Right cardiac atrium (tissue), 5 donors: ENCODE results near the gene KCNAB2. TPM values are rescaled to one million over a fixed set of nuclear protein-coding genes. Genes with fewer than 3 reads are reported as not detected.
A peak's percentile ranks its signal among the peaks of the same experiment; 100 is the strongest.

Experiments
- ATAC-seq, 2 donors: fragments of 200-7000 bp; cut with Tn5 transposase; one replicate each; pipeline versions ENCODE4 v1.8.0 to v1.9.1; 2020; ENCODE audit warnings: moderate library complexity in 2 of 2, mild to moderate bottlenecking in 1 of 2
- DNase-seq, 3 donors: peaks; one replicate each; pipeline ENCODE4 v3.0.0-alpha.2; 2020
- H3K27ac ChIP-seq: one replicate; pipeline ENCODE4 v1.5.1; 2013; ENCODE audit warnings: mild to moderate bottlenecking, low read length, control low read depth, moderate library complexity
- H3K27me3 ChIP-seq: one replicate; pipeline ENCODE4 v1.6.1; 2013; ENCODE audit not compliant: control insufficient read depth, insufficient read depth
- H3K4me1 ChIP-seq: one replicate; pipeline ENCODE4 v1.6.1; 2013; ENCODE audit warnings: low read length; ENCODE audit not compliant: control insufficient read depth, insufficient read depth
- H3K4me3 ChIP-seq: one replicate; pipeline ENCODE4 v1.5.1; 2013; ENCODE audit warnings: low read length, control low read depth
- H3K9me3 ChIP-seq: one replicate; pipeline ENCODE4 v1.6.1; 2013; ENCODE audit warnings: low read length; ENCODE audit not compliant: control insufficient read depth
- WGBS: extraction: QIAGEN DNeasy Blood & Tissue Kit; methylation state at CpG from one replicate; pipeline ENCODE4 v1.1.7; 2013; 5-methylcytosine and 5-hydroxymethylcytosine counted together
- intact Hi-C, 4 donors: fragments of 100-400 bp; cut with DNase I; formaldehyde crosslinking; loops; one replicate each; pipeline versions ENCODE4 v1.11.0 to v1.14.0; 2022 to 2023
- polyA plus RNA-seq: library from polyadenylated mRNA; stranded (reverse); fragments of 200-250 nt; gene quantifications from one replicate; pipeline ENCODE4 v1.2.3, GENCODE V29; 2013
- total RNA-seq, 4 donors: library from RNA; stranded (reverse); fragmentation: NEBNext Ultra II Directional; extraction: Animal tissue kit (Norgen Biotek cat#: 25700); gene quantifications; one replicate each; pipeline ENCODE4 v1.2.1, GENCODE V29; 2021
- donor health status: healthy with polysubstance abuse.
- donor health status: DM: no; HTN: yes; CAD: no.
- donor health status: DM: no; HTN: no; CAD: no.
- donor health status: DM: no; HTN: yes; CAD: no; lungs with severe emphysema.
- donor health status: DM: yes; HTN: yes; CAD: no.

KCNAB2 gene
- total and polyA plus RNA-seq, 5 donors = 12.6 to 25.6 (median 15.8) TPM

DNA sequence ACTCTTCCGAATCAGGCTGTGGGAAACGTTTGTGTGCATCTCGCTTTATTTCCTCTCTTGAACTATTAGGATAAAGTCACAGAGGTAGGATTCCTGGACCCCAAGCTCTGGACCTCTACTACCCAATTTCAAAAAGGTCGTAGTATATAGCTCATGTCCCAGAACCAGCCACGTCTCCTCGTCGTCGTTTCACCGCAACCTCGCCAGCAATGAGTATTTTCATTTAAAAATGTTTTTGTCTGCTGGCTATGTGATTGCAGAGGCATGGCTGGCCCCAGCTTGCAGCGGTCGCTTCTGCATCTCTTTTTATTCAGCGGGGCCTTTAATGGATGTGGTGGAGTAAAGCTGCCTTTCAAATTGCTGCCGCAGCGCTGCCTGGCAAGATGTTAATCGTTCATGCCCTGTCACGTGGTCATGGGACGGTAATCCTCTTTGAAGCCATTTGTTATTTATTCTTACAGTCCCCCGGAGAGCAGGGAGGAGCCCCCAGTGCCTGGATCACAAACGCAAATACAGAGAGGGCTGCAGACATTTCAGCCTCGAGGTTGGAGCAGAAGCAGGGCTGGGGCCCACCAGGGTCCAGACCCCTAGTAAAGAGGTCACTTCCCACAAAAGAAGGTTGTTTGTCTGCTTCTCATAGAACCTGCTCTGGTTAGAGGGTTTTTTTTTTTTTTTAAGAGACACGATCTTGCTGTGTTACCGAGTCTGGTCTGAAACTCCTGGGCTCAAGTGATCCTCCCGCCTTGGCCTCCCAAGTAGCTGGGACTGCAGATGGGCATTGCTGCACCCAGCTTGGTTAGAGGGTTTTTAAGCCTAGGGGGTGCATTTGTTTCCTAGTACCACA, 41.9 kb upstream of the KCNAB2 start:
- Histone ChIP-seq H3K9me3 (no peaks in the 10 kb centered on the region), H3K4me1 (no peaks in the 10 kb centered on the region), H3K4me3 (no peak overlapping the region), H3K27ac (no peak overlapping the region), H3K27me3 (no peaks in the 10 kb centered on the region)
- 77% methylated on average over 24 of the region's 24 CpGs for WGBS
- DNase-seq (peak in 1 of 3 donors; percentile 27), ATAC-seq (no peak)
- intact Hi-C loops = no loop called here

DNA sequence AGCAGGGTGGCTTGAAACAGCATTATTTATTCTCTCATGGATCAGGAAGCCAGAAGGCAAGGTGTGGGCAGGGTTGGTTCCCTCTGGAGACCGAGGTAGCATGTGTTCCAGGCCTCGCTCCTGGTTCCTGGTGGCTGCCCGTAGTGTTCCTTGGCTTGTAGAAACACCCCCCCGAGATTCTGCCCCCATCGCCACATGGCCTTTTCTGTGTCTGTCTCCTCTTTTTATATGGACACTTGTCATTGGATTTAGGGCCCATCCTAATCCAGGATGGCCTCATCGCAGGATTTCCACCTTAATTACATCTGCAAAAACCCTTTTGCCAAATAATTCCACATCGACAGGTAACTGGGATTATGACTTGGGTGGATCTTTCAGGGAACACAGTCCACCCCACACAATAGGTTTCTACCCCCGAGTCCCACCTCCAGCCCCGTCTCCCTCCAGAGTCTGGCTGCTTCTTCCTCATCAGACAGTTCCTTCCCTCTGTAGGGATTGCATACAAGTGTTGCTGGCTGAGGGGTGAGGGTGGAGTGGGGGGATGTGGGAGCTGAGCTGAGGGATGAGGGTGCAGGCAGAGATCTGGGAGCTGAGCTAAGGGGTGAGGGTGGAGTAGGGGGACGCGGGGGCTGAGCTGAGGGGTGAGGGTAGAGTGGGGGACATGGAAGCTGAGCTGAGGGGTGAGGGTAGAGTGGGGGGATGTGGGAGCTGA, 41.1 kb upstream of the KCNAB2 start:
- WGBS = 95% methylated on average over 11 of the region's 11 CpGs
- H3K9me3 ChIP-seq = no peaks in the 10 kb centered on the region
- H3K27ac ChIP-seq = no peak overlapping the region
- no peaks in the 10 kb centered on the region for H3K27me3 ChIP-seq
- ATAC-seq (no peak), DNase-seq (peak in 1 of 3 donors; percentile 48)
- no peak overlapping the region for H3K4me3 ChIP-seq
- no peaks in the 10 kb centered on the region for H3K4me1 ChIP-seq
- intact Hi-C loops = no loop called here

DNA sequence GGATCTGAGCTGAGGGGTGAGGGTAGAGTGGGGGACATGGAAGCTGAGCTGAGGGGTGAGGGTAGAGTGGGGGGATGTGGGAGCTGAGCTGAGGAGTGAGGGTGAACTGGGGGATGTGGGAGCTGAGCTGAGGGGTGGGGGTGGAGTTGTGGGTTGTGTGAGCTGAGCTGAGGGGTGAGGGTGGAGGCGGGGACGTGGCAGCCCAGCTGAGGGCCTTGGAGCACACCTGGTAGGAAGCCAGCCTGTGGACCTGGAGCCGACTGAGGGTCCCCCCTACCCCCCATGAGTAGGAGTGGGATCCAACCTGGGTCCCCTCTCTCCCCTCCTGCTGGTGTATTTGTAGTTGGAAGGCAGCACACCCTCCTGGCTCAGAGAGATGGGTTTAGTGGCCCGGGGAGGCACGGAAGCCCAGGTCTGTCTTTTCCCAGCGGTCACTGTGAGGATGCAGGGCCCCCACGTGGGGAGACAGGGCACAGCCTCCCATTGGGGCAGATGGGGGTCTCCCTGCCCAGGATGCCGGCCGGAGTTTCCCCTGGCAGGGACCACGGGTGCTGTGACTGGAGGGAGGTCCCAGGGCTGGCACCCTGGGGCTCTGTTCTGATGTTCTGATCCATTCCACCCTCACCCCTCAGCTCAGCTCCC, 40.3 kb upstream of the KCNAB2 start:
- no peaks in the 10 kb centered on the region for H3K27me3 ChIP-seq
- DNase-seq (peak in 2 of 3 donors; percentile 31 to 53), ATAC-seq (no peak)
- intact Hi-C loops = no loop called here
- no peak overlapping the region for H3K4me3 ChIP-seq
- no peaks in the 10 kb centered on the region for H3K4me1 ChIP-seq
- H3K27ac ChIP-seq = no peak overlapping the region
- H3K9me3 ChIP-seq = no peaks in the 10 kb centered on the region
- 80% methylated on average over 10 of the region's 10 CpGs for WGBS

DNA sequence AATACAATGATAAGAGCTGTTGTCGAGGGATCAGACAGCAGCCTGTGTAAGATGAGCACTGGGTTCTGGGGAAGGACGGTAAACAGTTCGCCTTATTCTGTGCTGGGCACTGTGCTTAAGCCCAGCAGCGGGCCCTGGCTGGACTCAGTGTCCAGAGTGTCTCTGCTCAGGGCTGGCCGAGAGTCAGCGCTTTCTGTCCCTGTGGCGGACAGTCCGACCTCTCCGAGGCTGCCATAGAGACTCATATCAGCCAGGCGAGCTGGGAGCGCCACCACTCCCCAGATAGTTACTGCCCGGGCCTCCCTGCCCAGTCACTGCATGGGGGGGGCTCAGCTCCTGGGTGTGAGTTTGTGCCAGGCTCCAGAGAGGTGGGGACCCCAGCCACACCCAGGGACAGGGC, 38.8 kb upstream of the KCNAB2 start:
- no peaks in the 10 kb centered on the region for H3K9me3 ChIP-seq
- peak overlapping the region; percentile 40 for H3K27ac ChIP-seq
- H3K4me1 ChIP-seq = no peaks in the 10 kb centered on the region
- no peak overlapping the region for H3K4me3 ChIP-seq
- ATAC-seq = peak; percentile 44 to 46
- peak in 2 of 3 donors; percentile 77 to 78 for DNase-seq
- 31% methylated on average over 12 of the region's 12 CpGs for WGBS
- no peaks in the 10 kb centered on the region for H3K27me3 ChIP-seq
- intact Hi-C loops = no loop called here

DNA sequence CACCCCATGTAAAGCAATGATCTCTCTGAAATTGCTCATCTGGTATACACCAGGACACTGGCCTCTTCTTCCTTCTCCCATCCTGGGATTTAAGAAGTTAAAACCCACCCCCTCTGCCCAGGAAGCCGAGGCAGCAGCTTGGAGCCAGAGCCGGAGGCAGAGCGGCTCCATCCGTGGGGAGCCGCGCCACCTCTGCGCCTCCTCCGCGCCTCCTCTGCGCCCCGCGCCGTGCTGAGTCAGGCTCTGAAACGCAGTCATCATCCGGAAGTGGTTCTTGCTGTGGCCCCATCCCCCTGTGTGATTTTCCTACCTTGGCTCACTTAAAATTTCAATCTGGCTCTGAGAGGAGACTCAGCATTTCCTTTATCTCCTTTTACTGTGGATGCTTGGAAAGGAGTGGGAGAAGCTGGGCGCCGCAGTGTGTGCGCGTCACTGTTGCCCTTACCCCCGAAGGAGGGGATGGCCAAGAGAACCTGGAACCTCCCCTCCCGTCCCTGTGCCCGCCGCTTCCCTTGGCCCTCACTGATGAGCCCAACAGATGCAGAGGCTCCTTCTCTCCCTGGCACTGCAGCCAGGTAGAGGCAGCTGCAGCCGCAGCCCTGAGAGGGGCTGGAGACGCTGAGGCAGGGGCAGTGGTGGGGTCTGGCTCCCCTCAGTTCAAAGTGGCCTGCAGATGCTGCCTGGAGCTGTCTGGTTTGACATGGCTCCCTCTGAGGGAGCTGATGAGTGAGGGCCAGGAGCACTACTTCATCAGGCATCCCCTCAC, 38.2 kb upstream of the KCNAB2 start:
- no peak overlapping the region for H3K4me3 ChIP-seq
- WGBS = 48% methylated on average over 25 of the region's 25 CpGs
- H3K4me1 ChIP-seq = no peaks in the 10 kb centered on the region
- no peaks in the 10 kb centered on the region for H3K9me3 ChIP-seq
- ATAC-seq = peak in 1 of 2 donors; percentile 6
- H3K27ac ChIP-seq = peak overlapping the region; percentile 40
- intact Hi-C loops = no loop called here
- H3K27me3 ChIP-seq = no peaks in the 10 kb centered on the region
- DNase-seq = peak in 2 of 3 donors; percentile 25 to 42

DNA sequence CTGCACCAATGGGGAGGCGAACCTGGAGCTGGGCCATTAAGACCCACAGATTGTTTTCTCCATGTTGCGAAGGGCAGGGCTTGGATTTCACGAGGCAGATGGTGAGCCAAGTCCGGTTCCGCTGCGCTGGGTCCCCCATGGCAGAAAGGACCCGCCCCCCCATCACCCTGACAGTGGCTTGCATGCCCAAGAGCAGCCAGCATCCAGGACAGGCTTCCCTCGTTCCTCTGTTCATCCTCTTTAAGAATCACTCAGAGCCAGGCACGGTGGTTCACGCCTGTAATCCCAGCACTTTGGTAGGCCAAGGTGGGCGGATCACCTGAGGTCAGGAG, 37.6 kb upstream of the KCNAB2 start:
- peak in 2 of 3 donors; percentile 39 to 44 for DNase-seq
- intact Hi-C loops = no loop called here
- 94% methylated on average over 11 of the region's 11 CpGs for WGBS
- Histone ChIP-seq H3K4me3 (no peak overlapping the region), H3K27me3 (no peaks in the 10 kb centered on the region), H3K27ac (no peak overlapping the region), H3K4me1 (no peaks in the 10 kb centered on the region), H3K9me3 (no peaks in the 10 kb centered on the region)
- no peak for ATAC-seq

DNA sequence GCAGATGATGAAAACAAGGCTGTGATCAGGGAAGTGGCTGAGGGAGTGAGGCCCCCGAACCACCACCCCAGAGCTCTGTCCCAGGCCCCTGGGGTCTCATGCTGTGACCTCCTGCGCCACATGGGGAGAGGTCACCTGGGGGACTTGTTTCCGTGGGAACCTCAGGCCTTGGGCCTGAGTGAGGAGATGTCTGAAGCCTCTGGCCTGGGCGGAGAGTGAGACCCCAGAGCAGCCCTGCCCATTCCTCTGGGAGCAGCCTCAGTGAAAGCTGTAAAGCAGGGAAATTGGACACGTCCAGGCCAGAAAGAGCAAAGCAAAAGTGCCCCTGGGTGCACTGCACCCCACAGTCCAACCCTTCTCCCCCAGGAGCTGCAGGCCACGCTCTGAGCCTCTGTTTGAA, 37.0 kb upstream of the KCNAB2 start:
- no peaks in the 10 kb centered on the region for H3K27me3 ChIP-seq
- no peak overlapping the region for H3K27ac ChIP-seq
- H3K4me1 ChIP-seq = no peaks in the 10 kb centered on the region
- no peak overlapping the region for H3K4me3 ChIP-seq
- H3K9me3 ChIP-seq = no peaks in the 10 kb centered on the region
- ATAC-seq (no peak), DNase-seq (peak in 1 of 3 donors; percentile 33)
- intact Hi-C loops = no loop called here
- WGBS = 76% methylated on average over 6 of the region's 6 CpGs

DNA sequence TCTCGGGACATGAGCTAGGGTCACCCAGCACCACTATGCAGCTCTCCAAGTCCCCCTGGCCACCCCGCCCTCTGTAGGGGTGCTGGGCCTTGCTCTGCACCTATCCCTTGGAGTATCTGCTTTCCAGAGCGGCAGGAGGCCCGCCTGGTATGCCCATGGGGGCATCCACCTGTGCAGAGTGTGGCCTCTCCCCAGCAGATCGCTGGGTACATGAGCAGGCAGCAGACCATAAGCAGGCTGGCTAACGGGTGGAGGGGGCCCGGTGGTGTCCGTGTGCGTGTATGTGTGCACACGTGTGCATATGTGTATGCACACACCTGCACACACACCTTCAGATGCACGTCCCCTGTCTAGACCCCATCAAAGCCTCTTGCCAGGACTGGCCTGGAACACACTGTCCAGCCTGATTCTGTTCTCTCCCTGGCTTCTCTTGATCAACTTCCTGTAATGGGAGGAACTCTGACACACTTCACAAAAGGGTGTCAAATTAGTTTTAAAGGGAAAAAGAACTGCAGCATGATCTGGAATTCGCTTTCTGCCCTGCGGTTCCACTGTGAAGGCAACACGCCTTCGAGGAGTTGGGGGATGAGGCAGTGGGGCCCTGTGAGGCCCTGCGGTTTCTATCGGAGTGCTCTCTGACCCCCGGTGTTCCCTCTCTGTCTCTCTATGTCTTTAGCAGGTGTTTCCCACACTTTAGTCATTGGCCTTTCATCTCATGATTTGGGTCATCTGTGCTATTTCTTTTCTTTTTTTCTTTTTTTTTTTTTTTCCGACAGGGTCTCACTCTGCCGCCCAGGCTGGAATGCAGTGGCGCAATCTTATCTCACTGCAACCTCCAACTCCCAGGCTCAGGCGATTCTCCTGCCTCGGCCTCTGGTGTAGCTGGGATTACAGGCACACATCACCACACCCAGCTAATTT, 36.3 kb upstream of the KCNAB2 start:
- WGBS = 87% methylated on average over 23 of the region's 23 CpGs
- intact Hi-C loops = no loop called here
- ATAC-seq (no peak), DNase-seq (peak in 2 of 3 donors; percentile 16 to 30)
- no peaks in the 10 kb centered on the region for H3K27me3 ChIP-seq
- no peak overlapping the region for H3K4me3 ChIP-seq
- no peaks in the 10 kb centered on the region for H3K9me3 ChIP-seq
- no peak overlapping the region for H3K27ac ChIP-seq
- H3K4me1 ChIP-seq = no peaks in the 10 kb centered on the region

DNA sequence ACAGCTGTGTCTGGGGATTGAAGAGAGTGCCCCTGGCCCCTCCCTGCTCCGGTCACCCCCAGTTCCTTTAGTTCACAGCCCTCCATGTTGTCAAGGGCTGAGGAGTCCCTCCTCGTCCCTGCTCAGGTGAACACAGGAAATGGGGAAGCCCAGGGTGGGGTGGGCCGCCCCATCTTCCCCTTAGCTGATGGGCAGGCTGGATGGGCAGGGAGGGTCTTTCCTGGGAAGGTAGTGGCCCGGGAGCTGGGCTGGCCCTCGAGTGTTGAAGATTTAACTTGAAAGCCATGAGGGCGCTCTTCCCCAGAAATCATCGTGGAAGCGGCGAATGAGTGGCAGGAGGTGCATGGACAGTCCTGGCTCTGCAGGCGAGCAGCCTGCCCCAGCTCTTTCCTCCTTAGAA, 35.1 kb upstream of the KCNAB2 start:
- Histone ChIP-seq H3K4me1 (peaks cover 2% of the 10 kb centered on the region), H3K27ac (no peak overlapping the region), H3K4me3 (no peak overlapping the region), H3K9me3 (no peaks in the 10 kb centered on the region), H3K27me3 (no peaks in the 10 kb centered on the region)
- 85% methylated on average over 10 of the region's 10 CpGs for WGBS
- intact Hi-C loops = no loop called here
- ATAC-seq (no peak), DNase-seq (peak in 1 of 3 donors; percentile 20)
